H1 (cell line): ENCODE data around the gene GINS2. TPM values are rescaled to one million over a fixed set of nuclear protein-coding genes. Genes with fewer than 3 reads are reported as not detected.

Experiments
- CTCF ChIA-PET: fragments of 300-600 bp; sonication (Branson Sonifier 250); formaldehyde crosslinking; loops from one replicate; lab custom pipeline; 2021; ENCODE audit not compliant: partially characterized antibody; lab: Charles Lee
- POLR2A ChIA-PET: fragments of 300-600 bp; sonication (Branson Sonifier 250); formaldehyde crosslinking; loops from one replicate; lab custom pipeline; 2021; ENCODE audit warnings: inconsistent platforms; ENCODE audit not compliant: partially characterized antibody; lab: Charles Lee
- DNase-seq, 2 experiments: peaks; one replicate each; pipeline versions ENCODE4 v3.0.0 to v3.0.0-alpha.2; 2010 to 2022; ENCODE audit warnings: low spot score in 2 of 2, low read depth in 1 of 2, mixed read lengths in 1 of 2
- FAIRE-seq: peaks from 2 replicates; lab custom pipeline; 2011; peaks lifted over from hg19 to GRCh38; lab: Jason Lieb, UNC
- H2AFZ ChIP-seq: 2 replicates; pipeline ENCODE4 v1.8.1; 2012; ENCODE audit warnings: low read length, inconsistent platforms
- H2AK5ac ChIP-seq: 2 replicates; pipeline ENCODE4 v1.6.1; 2013; ENCODE audit warnings: low read depth, low read length
- H2BK120ac ChIP-seq: replicated peaks from 2 replicates; pipeline ENCODE3; 2013; ENCODE audit warnings: low read depth, low read length, inconsistent platforms
- H2BK12ac ChIP-seq: 2 replicates; pipeline ENCODE4 v1.6.1; 2013; ENCODE audit warnings: low read depth, low read length
- H2BK15ac ChIP-seq: 2 replicates; pipeline ENCODE4 v1.6.1; 2013; ENCODE audit warnings: low read length
- H2BK20ac ChIP-seq: 2 replicates; pipeline ENCODE4 v1.6.1; 2013; ENCODE audit warnings: low read length
- H2BK5ac ChIP-seq: 2 replicates; pipeline ENCODE4 v1.6.1; 2013; ENCODE audit warnings: low read depth, low read length
- H3K14ac ChIP-seq: 2 replicates; pipeline ENCODE4 v1.6.1; 2013; ENCODE audit warnings: inconsistent platforms; ENCODE audit not compliant: insufficient read length
- H3K18ac ChIP-seq: 2 replicates; pipeline ENCODE4 v1.6.1; 2013; ENCODE audit warnings: low read length; ENCODE audit errors: extremely low read depth
- H3K23ac ChIP-seq: 2 replicates; pipeline ENCODE4 v1.6.1; 2013; ENCODE audit warnings: inconsistent platforms; ENCODE audit not compliant: insufficient read length
- H3K23me2 ChIP-seq: 2 replicates; pipeline ENCODE4 v1.6.1; 2013; ENCODE audit warnings: low read depth, low read length
- H3K27ac ChIP-seq: 2 replicates; pipeline ENCODE4 v1.6.1; 2011; ENCODE audit warnings: low read depth, low read length, inconsistent platforms
- H3K27me3 ChIP-seq, 4 experiments: replicated peaks in 1 of 4; 1 replicate in 1 of 4; 2 replicates in 3 of 4; pipeline versions ENCODE4 v1.6.1 to v1.8.1; 2011 to 2013; ENCODE audit warnings: low read length in 3 of 4, mild to moderate bottlenecking in 3 of 4, inconsistent platforms in 2 of 4, mixed read lengths in 2 of 4, moderate library complexity in 1 of 4; ENCODE audit not compliant: control insufficient read depth in 3 of 4, insufficient read depth in 3 of 4; ENCODE audit errors: extremely low read depth in 1 of 4
- H3K36me3 ChIP-seq, 4 experiments: 2 replicates each; pipeline versions ENCODE4 v1.6.1 to v1.8.1; 2011 to 2013; ENCODE audit warnings: mild to moderate bottlenecking in 4 of 4, low read length in 3 of 4, moderate library complexity in 2 of 4, control low read depth in 1 of 4, inconsistent platforms in 1 of 4; ENCODE audit not compliant: insufficient read depth in 4 of 4, control insufficient read depth in 2 of 4
- H3K4ac ChIP-seq: replicated peaks from 2 replicates; pipeline ENCODE3; 2013; ENCODE audit warnings: low read length, low read depth, mixed read lengths, inconsistent platforms; ENCODE audit not compliant: insufficient read length
- H3K4me1 ChIP-seq, 4 experiments: replicated peaks in 1 of 4; 1 replicate in 1 of 4; 2 replicates in 3 of 4; pipeline versions ENCODE4 v1.6.1 to v1.8.1; 2011 to 2013; ENCODE audit warnings: low read length in 3 of 4, inconsistent platforms in 2 of 4, mixed read lengths in 1 of 4; ENCODE audit not compliant: insufficient read depth in 4 of 4, control insufficient read depth in 3 of 4
- H3K4me2 ChIP-seq, 2 experiments: 2 replicates each; pipeline versions ENCODE4 v1.6.1 to v1.8.1; 2011 to 2013; ENCODE audit warnings: low read depth in 2 of 2, low read length in 2 of 2, control low read depth in 1 of 2, inconsistent platforms in 1 of 2, mild to moderate bottlenecking in 1 of 2; ENCODE audit not compliant: insufficient read depth in 1 of 2
- H3K4me3 ChIP-seq, 4 experiments: fragments of 200-600, 300-600 bp in 1 of 4; sonication (generic), shearing (Covaris generic), sonication (Bioruptor Twin) in 1 of 4; 2 replicates each; pipeline versions ENCODE4 v1.5.1 to v1.8.1; 2011 to 2016; ENCODE audit warnings: low read length in 4 of 4, low read depth in 3 of 4, control low read depth in 2 of 4, inconsistent platforms in 2 of 4, mild to moderate bottlenecking in 2 of 4, mixed read lengths in 1 of 4, moderate library complexity in 1 of 4; ENCODE audit not compliant: insufficient read depth in 2 of 4; ENCODE audit errors: extremely low read depth in 1 of 4
- H3K56ac ChIP-seq: replicated peaks from 2 replicates; pipeline ENCODE3; 2013; ENCODE audit warnings: low read depth, mild to moderate bottlenecking, mixed read lengths, low read length, inconsistent platforms; ENCODE audit not compliant: insufficient read length
- H3K79me1 ChIP-seq: 2 replicates; pipeline ENCODE4 v1.6.1; 2013; ENCODE audit warnings: low read depth, low read length, control low read depth
- H3K79me2 ChIP-seq, 2 experiments: 2 replicates each; pipeline versions ENCODE4 v1.6.1 to v1.8.1; 2012 to 2013; ENCODE audit warnings: low read length in 2 of 2, mild to moderate bottlenecking in 2 of 2, inconsistent platforms in 1 of 2; ENCODE audit not compliant: insufficient read depth in 2 of 2, control insufficient read depth in 1 of 2
- H3K9ac ChIP-seq, 4 experiments: replicated peaks in 1 of 4; 1 replicate in 1 of 4; 2 replicates in 3 of 4; pipeline versions ENCODE4 v1.6.1 to v1.8.1; 2011 to 2013; ENCODE audit warnings: low read depth in 3 of 4, low read length in 3 of 4, control low read depth in 2 of 4, mild to moderate bottlenecking in 2 of 4, moderate library complexity in 2 of 4, inconsistent platforms in 1 of 4; ENCODE audit errors: extremely low read depth in 1 of 4
- H3K9me3 ChIP-seq, 2 experiments: 2 replicates each; pipeline versions ENCODE4 v1.6.1 to v1.8.1; 2012 to 2013; ENCODE audit warnings: mild to moderate bottlenecking in 2 of 2, moderate library complexity in 2 of 2, control low read depth in 1 of 2, inconsistent platforms in 1 of 2, low read depth in 1 of 2, low read length in 1 of 2, mixed read lengths in 1 of 2; ENCODE audit not compliant: insufficient read depth in 2 of 2
- H4K20me1 ChIP-seq, 2 experiments: replicated peaks in 1 of 2; 2 replicates each; pipeline versions ENCODE3 to v1.8.1; 2011 to 2013; ENCODE audit warnings: inconsistent platforms in 2 of 2, low read length in 2 of 2, mild to moderate bottlenecking in 1 of 2; ENCODE audit not compliant: insufficient read depth in 2 of 2, control insufficient read depth in 1 of 2
- H4K5ac ChIP-seq: 2 replicates; pipeline ENCODE4 v1.6.1; 2013; ENCODE audit warnings: low read length, low read depth, mixed read lengths, inconsistent platforms; ENCODE audit not compliant: insufficient read length
- H4K8ac ChIP-seq: 2 replicates; pipeline ENCODE4 v1.8.0; 2013; ENCODE audit warnings: mild to moderate bottlenecking, moderate library complexity, low read length, inconsistent platforms; ENCODE audit not compliant: insufficient read depth; ENCODE audit errors: extremely low read depth
- H4K91ac ChIP-seq: replicated peaks from 2 replicates; pipeline ENCODE3; 2013; ENCODE audit warnings: low read length, mixed read lengths, inconsistent platforms; ENCODE audit not compliant: insufficient read length
- CEBPB ChIP-seq: IDR thresholded peaks from 2 replicates; pipeline ENCODE4 v1.6.1; 2012; ENCODE audit warnings: low read depth, low read length
- SP2 ChIP-seq: IDR thresholded peaks from 2 replicates; pipeline ENCODE4 v1.6.1; 2012; ENCODE audit warnings: mild to moderate bottlenecking, low read length, inconsistent platforms
- WGBS, 2 experiments: shearing (Covaris generic) in 1 of 2; methylation state at CpG; one replicate each; pipeline versions ENCODE4 v1.1.6 to v1.1.7; 2013 to 2015; ENCODE audit warnings: low lambda C conversion rate in 2 of 2, mixed read lengths in 2 of 2, inconsistent platforms in 1 of 2, low coverage in 1 of 2, missing lambda C conversion rate in 1 of 2; ENCODE audit not compliant: insufficient replicate concordance in 2 of 2, insufficient coverage in 1 of 2, insufficient read length in 1 of 2; ENCODE audit errors: extremely low coverage in 1 of 2, missing lambda C conversion rate in 1 of 2; 5-methylcytosine and 5-hydroxymethylcytosine counted together
- polyA plus RNA-seq, 7 experiments: library from polyadenylated mRNA; depleted of rRNA in 3 of 7; stranded (reverse) in 5 of 7; unstranded in 2 of 7; fragments of >200 nt in 5 of 7; fragments of 200-250 nt in 2 of 7; gene quantifications; 1 replicate in 5 of 7; 2 replicates in 1 of 7; 4 replicates in 1 of 7; pipeline versions ENCODE4 v1.2.1 to v1.2.3, GENCODE V29; 2011 to 2013; ENCODE audit warnings: missing spikeins in 2 of 7, mixed read lengths in 2 of 7
- total RNA-seq: library from RNA; stranded (reverse); fragmentation: NEBNext Ultra II Directional; extraction: Animal tissue kit (Norgen Biotek cat#: 25700); gene quantifications from 2 replicates; pipeline ENCODE4 v1.2.1, GENCODE V29; 2021

GINS2 gene
- total and polyA plus RNA-seq, 2 of the 8 experiments (the other 6 are each of a cell fraction or from before 2014, with no cell fraction given), result 29.4 to 59.1 TPM

- Histone ChIP-seq H3K23me2 (peaks cover 3% of the 10 kb centered on the region; the same call in 1 of the 2 replicates), H3K14ac (no peak overlapping the region), H3K9me3 (no peaks in the 10 kb centered on the region), H3K79me1 (no peaks in the 10 kb centered on the region)
- TF ChIP-seq SP2 (no peak), CEBPB (peak; percentile 20; the same call in 1 of the 2 replicates)
- TF ChIP-seq, all 59 proteins: peak for 1
- no peak overlapping the region for H3K56ac ChIP-seq
- H3K9ac ChIP-seq, result no peak overlapping the region
- 0 out of 2 replicates have a peak overlapping the region, but pooled peaks have one; percentile 2 for H2BK12ac ChIP-seq
- ChIA-PET CTCF (interaction anchor here (0.7 to 1.3 kb wide), 3 partner anchors 10 to 26 kb away, joined by 3 read pairs; no protein-coding TSS in a partner anchor), POLR2A (interaction anchor here (1.1 to 1.4 kb wide), 2 partner anchors 16 to 67 kb away, joined by 3 to 6 read pairs; no protein-coding TSS in a partner anchor)
- H3K4ac ChIP-seq, result no peak overlapping the region
- H3K4me2 ChIP-seq, result peak overlapping the region; percentile 50
- H3K4me1 ChIP-seq, result peaks cover 3 to 14% (median 11%) of the 10 kb centered on the region in 4 experiments
- H2BK5ac ChIP-seq, result no peak overlapping the region; the same call in 1 of the 2 replicates
- 84% methylated on average over 13 of the region's 13 CpGs; no CpG with 5 or more reads in 1 of the 2 experiments for WGBS, 2 experiments
- no peak overlapping the region for H4K5ac ChIP-seq
- H2BK15ac ChIP-seq, result peak overlapping the region; percentile 83; the same call in 1 of the 2 replicates
- peak overlapping the region; percentile 83 for H2BK20ac ChIP-seq
- peaks cover 0 to 2% of the 10 kb centered on the region in 2 experiments for H4K20me1 ChIP-seq
- no peak overlapping the region for H2AK5ac ChIP-seq
- no peak overlapping the region for H3K18ac ChIP-seq
- H2BK120ac ChIP-seq, result no peak overlapping the region
- FAIRE-seq (no peak), DNase-seq (no peak)
- H3K23ac ChIP-seq, result no peak overlapping the region
- no peak overlapping the region for H3K4me3 ChIP-seq
- H4K91ac ChIP-seq, result no peak overlapping the region
- H4K8ac ChIP-seq, result no peak overlapping the region
- no peaks in the 10 kb centered on the region for H3K79me2 ChIP-seq
- H3K27me3 ChIP-seq, result no peaks in the 10 kb centered on the region; a peak in 1 of 7 replicates
- no peak overlapping the region for H3K27ac ChIP-seq
- no peak overlapping the region for H2AFZ ChIP-seq
- no peaks in the 10 kb centered on the region for H3K36me3 ChIP-seq
These were observed 44.5 kb upstream of the GINS2 start for GRCh38 chr16:85733155-85733838.
